CD14-positive monocyte (primary cell): ENCODE measurements around the gene MLXIP. TPM values are rescaled to one million over a fixed set of nuclear protein-coding genes. Genes with fewer than 3 reads are reported as not detected.
A peak's percentile ranks its signal among the peaks of the same experiment; 100 is the strongest.

Source experiments
- DNase-seq, 3 donors: peaks; one replicate each; pipeline ENCODE4 v3.0.0-alpha.2; 2011 to 2022
- H2AFZ ChIP-seq: 2 replicates; pipeline ENCODE4 v1.6.0; 2012; ENCODE audit warnings: mild to moderate bottlenecking, low read depth, low read length, inconsistent platforms; ENCODE audit not compliant: insufficient read depth, poor library complexity, severe bottlenecking
- H3K27ac ChIP-seq, 2 donors: 1 replicate in 1 of 2; 2 replicates in 1 of 2; pipeline ENCODE4 v1.5.1; 2012 to 2013; ENCODE audit warnings: low read length in 2 of 2, control low read depth in 1 of 2, inconsistent platforms in 1 of 2, low read depth in 1 of 2, mild to moderate bottlenecking in 1 of 2
- H3K27me3 ChIP-seq, 2 donors: one replicate each; pipeline versions ENCODE4 v1.6.0 to v1.6.1; 2011 to 2013; ENCODE audit warnings: low read length in 2 of 2; ENCODE audit not compliant: control insufficient read depth in 2 of 2, insufficient read depth in 2 of 2
- H3K36me3 ChIP-seq, 2 donors: replicated peaks in 1 of 2; 1 replicate in 1 of 2; 2 replicates in 1 of 2; pipeline versions ENCODE4 v1.5.1 to v1.6.1; 2012 to 2013; ENCODE audit warnings: low read length in 2 of 2, control low read depth in 1 of 2, inconsistent platforms in 1 of 2, mild to moderate bottlenecking in 1 of 2; ENCODE audit not compliant: insufficient read depth in 2 of 2, control insufficient read depth in 1 of 2
- H3K4me1 ChIP-seq, 2 donors: 1 replicate in 1 of 2; 2 replicates in 1 of 2; pipeline versions ENCODE4 v1.5.1 to v1.6.1; 2012 to 2013; ENCODE audit warnings: low read length in 2 of 2, control low read depth in 1 of 2, inconsistent platforms in 1 of 2, mild to moderate bottlenecking in 1 of 2, moderate library complexity in 1 of 2; ENCODE audit not compliant: insufficient read depth in 2 of 2, control insufficient read depth in 1 of 2
- H3K4me2 ChIP-seq: replicated peaks from 2 replicates; pipeline ENCODE3; 2012; ENCODE audit warnings: low read length, moderate library complexity, mild to moderate bottlenecking; ENCODE audit not compliant: poor library complexity, severe bottlenecking; ENCODE audit errors: extremely low read depth
- H3K4me3 ChIP-seq, 3 experiments: fragments of 200-600 bp in 1 of 3; sonication (generic) in 1 of 3; replicated peaks in 1 of 3; 1 replicate in 2 of 3; 2 replicates in 1 of 3; pipeline ENCODE4 v1.5.1; 2011 to 2013; ENCODE audit warnings: low read length in 3 of 3, mild to moderate bottlenecking in 3 of 3, control low read depth in 2 of 3, low read depth in 2 of 3, inconsistent platforms in 1 of 3, moderate library complexity in 1 of 3
- H3K79me2 ChIP-seq: 2 replicates; pipeline ENCODE4 v1.6.0; 2012; ENCODE audit warnings: mild to moderate bottlenecking, control low read depth, inconsistent platforms, low read length, moderate library complexity; ENCODE audit not compliant: insufficient read depth
- H3K9ac ChIP-seq: 2 replicates; pipeline ENCODE4 v1.6.0; 2017; ENCODE audit warnings: low read length, mild to moderate bottlenecking; ENCODE audit not compliant: insufficient read depth, poor library complexity, severe bottlenecking
- H3K9me3 ChIP-seq, 2 donors: replicated peaks in 1 of 2; 1 replicate in 1 of 2; 2 replicates in 1 of 2; pipeline versions ENCODE4 v1.5.1 to v1.6.1; 2012 to 2013; ENCODE audit warnings: low read length in 2 of 2, control low read depth in 1 of 2; ENCODE audit not compliant: control insufficient read depth in 1 of 2, insufficient read depth in 1 of 2
- H4K20me1 ChIP-seq: 2 replicates; pipeline ENCODE4 v1.6.0; 2012; ENCODE audit warnings: mild to moderate bottlenecking, low read length, control low read depth, moderate library complexity; ENCODE audit not compliant: insufficient read depth
- H3K27ac Mint-ChIP-seq, 7 donors: one replicate each; pipeline ENCODE4 v1.8.0; 2020; ENCODE audit warnings: mild to moderate bottlenecking in 7 of 7, mixed read lengths in 7 of 7, moderate library complexity in 6 of 7, inconsistent platforms in 2 of 7
- H3K27me3 Mint-ChIP-seq, 3 donors: one replicate each; pipeline ENCODE4 v1.8.0; 2021 to 2022; ENCODE audit warnings: low read depth in 3 of 3, mild to moderate bottlenecking in 3 of 3, mixed read lengths in 3 of 3, moderate library complexity in 3 of 3, inconsistent platforms in 1 of 3
- H3K36me3 Mint-ChIP-seq, 2 donors: one replicate each; pipeline ENCODE4 v1.8.0; 2020; ENCODE audit warnings: mixed read lengths in 2 of 2, inconsistent platforms in 1 of 2, mild to moderate bottlenecking in 1 of 2
- H3K4me1 Mint-ChIP-seq: one replicate; pipeline ENCODE4 v1.8.0; 2020; ENCODE audit warnings: mild to moderate bottlenecking, mixed read lengths
- H3K4me3 Mint-ChIP-seq, 2 donors: one replicate each; pipeline ENCODE4 v1.8.0; 2020; ENCODE audit warnings: mild to moderate bottlenecking in 2 of 2, mixed read lengths in 2 of 2, moderate library complexity in 1 of 2
- H3K9me3 Mint-ChIP-seq, 7 donors: one replicate each; pipeline ENCODE4 v1.8.0; 2020 to 2022; ENCODE audit warnings: mixed read lengths in 7 of 7, mild to moderate bottlenecking in 6 of 7, moderate library complexity in 6 of 7, inconsistent platforms in 2 of 7
- WGBS: methylation state at CpG from one replicate; pipeline ENCODE4 v1.1.5; 2013; ENCODE audit warnings: missing lambda C conversion rate; ENCODE audit not compliant: insufficient coverage; 5-methylcytosine and 5-hydroxymethylcytosine counted together
- intact Hi-C, 2 donors: fragments of 100-400 bp; cut with micrococcal nuclease; formaldehyde crosslinking; loops; one replicate each; pipeline versions ENCODE4 v1.15.0 to v1.15.1; 2023
- polyA plus RNA-seq, 3 donors: library from polyadenylated mRNA; depleted of rRNA in 1 of 3; unstranded in 2 of 3; stranded (reverse) in 1 of 3; fragments of 300-500 nt in 2 of 3; fragments of >200 nt in 1 of 3; fragmentation: Illumina TruSeq in 2 of 3; gene quantifications; 1 replicate in 2 of 3; 2 replicates in 1 of 3; pipeline ENCODE4 v1.2.3, GENCODE V29; 2012 to 2021
- TF ChIP-seq, protein P1 (sequence below): fragments of 200-600 bp; IDR thresholded peaks from one replicate; pipeline ENCODE4 v1.8.0; 2022; ENCODE audit warnings: antibody characterized with exemption, mild to moderate bottlenecking

MLXIP gene
- polyA plus RNA-seq, 3 donors, result 4.5 to 44.8 (median 4.6) TPM

DNA sequence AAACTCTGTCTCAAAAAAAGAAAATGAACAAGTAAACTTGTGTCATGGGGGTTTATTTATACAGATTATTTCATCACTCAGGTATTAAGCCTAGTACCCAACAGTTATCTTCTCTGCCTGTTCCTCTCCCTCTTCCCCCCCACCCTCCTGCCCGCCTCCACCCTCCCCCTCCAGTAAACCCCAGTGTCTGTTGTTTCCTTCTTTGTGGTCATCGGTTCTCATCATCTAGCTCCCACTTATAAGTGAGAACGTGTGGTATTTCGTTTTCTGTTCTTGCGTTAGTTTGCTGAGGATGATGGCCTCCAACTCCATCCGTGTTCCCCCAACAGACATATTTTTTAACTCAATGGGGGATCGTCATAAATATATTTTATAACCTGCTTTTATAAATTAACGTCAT lies 83.1 kb downstream of the MLXIP start:
- H3K9me3 ChIP-seq, result no peaks in the 10 kb centered on the region
- WGBS, result 14% methylated on average over 3 of the region's 8 CpGs
- H3K27ac ChIP-seq, result no peak overlapping the region
- peak overlapping the region in 1 of 7 donors; percentile 33 for H3K27ac Mint-ChIP-seq
- no peaks in the 10 kb centered on the region for H3K27me3 ChIP-seq
- no peaks in the 10 kb centered on the region for H4K20me1 ChIP-seq
- TF ChIP-seq, protein P1, sequence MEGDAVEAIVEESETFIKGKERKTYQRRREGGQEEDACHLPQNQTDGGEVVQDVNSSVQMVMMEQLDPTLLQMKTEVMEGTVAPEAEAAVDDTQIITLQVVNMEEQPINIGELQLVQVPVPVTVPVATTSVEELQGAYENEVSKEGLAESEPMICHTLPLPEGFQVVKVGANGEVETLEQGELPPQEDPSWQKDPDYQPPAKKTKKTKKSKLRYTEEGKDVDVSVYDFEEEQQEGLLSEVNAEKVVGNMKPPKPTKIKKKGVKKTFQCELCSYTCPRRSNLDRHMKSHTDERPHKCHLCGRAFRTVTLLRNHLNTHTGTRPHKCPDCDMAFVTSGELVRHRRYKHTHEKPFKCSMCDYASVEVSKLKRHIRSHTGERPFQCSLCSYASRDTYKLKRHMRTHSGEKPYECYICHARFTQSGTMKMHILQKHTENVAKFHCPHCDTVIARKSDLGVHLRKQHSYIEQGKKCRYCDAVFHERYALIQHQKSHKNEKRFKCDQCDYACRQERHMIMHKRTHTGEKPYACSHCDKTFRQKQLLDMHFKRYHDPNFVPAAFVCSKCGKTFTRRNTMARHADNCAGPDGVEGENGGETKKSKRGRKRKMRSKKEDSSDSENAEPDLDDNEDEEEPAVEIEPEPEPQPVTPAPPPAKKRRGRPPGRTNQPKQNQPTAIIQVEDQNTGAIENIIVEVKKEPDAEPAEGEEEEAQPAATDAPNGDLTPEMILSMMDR, result no peak
- H3K9ac ChIP-seq, result no peak overlapping the region
- H3K9me3 Mint-ChIP-seq, result peaks cover 0 to 3% (median 0%) of the 10 kb centered on the region in 7 donors
- intact Hi-C loops, result no loop called here
- H3K4me3 ChIP-seq, result no peak overlapping the region
- no peaks in the 10 kb centered on the region for H3K4me1 ChIP-seq
- no peaks in the 10 kb centered on the region for H3K36me3 Mint-ChIP-seq
- no peak for DNase-seq
- peaks cover 0 to 4% (median 0%) of the 10 kb centered on the region in 3 donors for H3K27me3 Mint-ChIP-seq
- H3K4me1 Mint-ChIP-seq, result no peaks in the 10 kb centered on the region
- H3K4me3 Mint-ChIP-seq, result no peak overlapping the region
- no peak overlapping the region for H3K4me2 ChIP-seq
- H2AFZ ChIP-seq, result no peak overlapping the region
- H3K79me2 ChIP-seq, result no peaks in the 10 kb centered on the region
- no peaks in the 10 kb centered on the region for H3K36me3 ChIP-seq

DNA sequence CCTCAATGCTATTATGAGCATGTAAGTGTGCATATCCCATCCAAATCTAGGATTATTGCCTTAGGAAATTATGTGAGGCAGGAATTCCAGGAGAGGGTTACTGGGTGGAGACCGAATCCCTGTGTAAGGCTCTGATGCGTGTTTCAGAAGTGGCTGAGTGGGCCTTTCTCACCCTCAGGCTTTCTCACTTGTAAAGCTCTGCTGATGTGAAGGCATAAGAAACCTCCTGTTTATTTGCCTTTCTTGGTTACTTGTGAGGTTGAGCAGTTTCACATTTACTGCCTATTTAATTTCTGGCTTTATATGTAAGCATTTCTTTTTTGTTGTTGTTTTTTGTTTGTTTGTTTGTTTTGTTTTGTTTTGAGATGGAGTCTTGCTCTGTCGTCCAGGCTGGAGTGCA lies 84.4 kb downstream of the MLXIP start:
- Histone ChIP-seq H3K4me2 (no peak overlapping the region), H3K4me3 (no peak overlapping the region), H3K27me3 (no peaks in the 10 kb centered on the region), H2AFZ (no peak overlapping the region), H3K27ac (no peak overlapping the region), H4K20me1 (no peaks in the 10 kb centered on the region), H3K79me2 (no peaks in the 10 kb centered on the region), H3K9me3 (no peaks in the 10 kb centered on the region), H3K4me1 (no peaks in the 10 kb centered on the region), H3K9ac (no peak overlapping the region), H3K36me3 (no peaks in the 10 kb centered on the region)
- Mint-ChIP-seq H3K4me1 (no peaks in the 10 kb centered on the region), H3K27me3 (peaks cover 0 to 2% (median 0%) of the 10 kb centered on the region in 3 donors), H3K9me3 (peaks cover 0 to 3% (median 0%) of the 10 kb centered on the region in 7 donors), H3K36me3 (no peaks in the 10 kb centered on the region), H3K4me3 (no peak overlapping the region), H3K27ac (no peak overlapping the region)
- WGBS, result 100% methylated on average over 2 of the region's 3 CpGs
- TF ChIP-seq, protein P1, result no peak
- intact Hi-C loops, result no loop called here
- DNase-seq, result no peak
